ENCODE data around the gene OR1B1. TPM values are rescaled to one million over a fixed set of nuclear protein-coding genes. Genes with fewer than 3 reads are reported as not detected.
A peak's percentile ranks its signal among the peaks of the same experiment; 100 is the strongest.

The OR1B1 gene
- total RNA-seq, 1 donor from 2014 or later, result not detected

DNA sequence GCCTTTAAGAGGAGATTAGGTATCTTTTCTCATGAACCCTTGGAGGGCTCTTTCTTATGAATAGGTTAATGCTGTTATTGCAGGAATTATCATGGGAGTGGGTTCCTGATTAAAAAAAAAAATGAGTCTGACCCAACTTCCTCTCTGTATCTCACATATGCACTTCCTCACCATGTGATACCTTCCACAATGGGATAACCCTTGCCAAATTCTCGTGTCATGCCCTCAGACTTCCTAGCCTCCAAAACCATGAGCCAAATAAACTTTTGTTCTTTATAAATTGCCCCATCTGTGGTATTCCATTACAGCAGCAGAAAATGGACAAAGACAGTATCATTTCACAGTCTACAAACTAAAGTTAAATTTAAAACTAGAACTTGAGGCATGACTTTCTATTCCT, 1.0 kb downstream of the OR1B1 start:
- Histone ChIP-seq H3K4me1 (no peaks in the 10 kb centered on the region), H3K27me3 (ENCODE audit: low read depth) (no peaks in the 10 kb centered on the region), H3K4me3 (no peak overlapping the region), H3K27ac (replicated peaks) (peak overlapping the region; percentile 22), H3K36me3 (no peaks in the 10 kb centered on the region), H3K9me3 (replicated peaks) (no peaks in the 10 kb centered on the region)
- DNase-seq, result no peak
- TF ChIP-seq, protein P1, sequence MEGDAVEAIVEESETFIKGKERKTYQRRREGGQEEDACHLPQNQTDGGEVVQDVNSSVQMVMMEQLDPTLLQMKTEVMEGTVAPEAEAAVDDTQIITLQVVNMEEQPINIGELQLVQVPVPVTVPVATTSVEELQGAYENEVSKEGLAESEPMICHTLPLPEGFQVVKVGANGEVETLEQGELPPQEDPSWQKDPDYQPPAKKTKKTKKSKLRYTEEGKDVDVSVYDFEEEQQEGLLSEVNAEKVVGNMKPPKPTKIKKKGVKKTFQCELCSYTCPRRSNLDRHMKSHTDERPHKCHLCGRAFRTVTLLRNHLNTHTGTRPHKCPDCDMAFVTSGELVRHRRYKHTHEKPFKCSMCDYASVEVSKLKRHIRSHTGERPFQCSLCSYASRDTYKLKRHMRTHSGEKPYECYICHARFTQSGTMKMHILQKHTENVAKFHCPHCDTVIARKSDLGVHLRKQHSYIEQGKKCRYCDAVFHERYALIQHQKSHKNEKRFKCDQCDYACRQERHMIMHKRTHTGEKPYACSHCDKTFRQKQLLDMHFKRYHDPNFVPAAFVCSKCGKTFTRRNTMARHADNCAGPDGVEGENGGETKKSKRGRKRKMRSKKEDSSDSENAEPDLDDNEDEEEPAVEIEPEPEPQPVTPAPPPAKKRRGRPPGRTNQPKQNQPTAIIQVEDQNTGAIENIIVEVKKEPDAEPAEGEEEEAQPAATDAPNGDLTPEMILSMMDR (IDR thresholded peaks at IDR 0.05; ENCODE audit: borderline replicate concordance), result no peak
- intact Hi-C loops (cut with micrococcal nuclease), result no loop called here

DNA sequence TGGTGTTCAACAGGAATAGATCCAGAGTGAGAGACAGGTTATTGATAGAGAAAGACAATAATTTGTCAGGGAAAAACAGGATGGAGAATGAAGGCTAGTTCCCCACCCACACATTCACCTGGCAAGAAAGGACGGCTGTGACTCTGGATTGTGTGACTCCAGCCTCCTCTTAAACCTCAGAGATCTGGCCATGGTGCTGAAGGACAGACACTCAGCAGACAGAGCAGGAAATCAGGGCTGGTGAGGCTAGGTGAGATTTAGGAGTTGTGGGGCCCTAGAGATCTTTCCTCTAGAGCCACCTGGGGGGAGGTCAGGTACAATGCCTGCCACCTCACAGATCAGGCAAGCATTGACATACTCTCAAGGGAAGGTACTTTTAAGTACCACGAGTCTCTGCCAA, 15.2 kb downstream of the OR1B1 start:
- TF ChIP-seq, protein P1 (IDR thresholded peaks at IDR 0.05; ENCODE audit: borderline replicate concordance), result no peak
- intact Hi-C loops (cut with micrococcal nuclease), result no loop called here
- no peak overlapping the region for H3K4me3 ChIP-seq
- no peaks in the 10 kb centered on the region for H3K4me1 ChIP-seq
- H3K27me3 ChIP-seq (ENCODE audit: low read depth), result no peaks in the 10 kb centered on the region
- peaks cover 42% of the 10 kb centered on the region for H3K9me3 ChIP-seq (replicated peaks)
- no peaks in the 10 kb centered on the region for H3K36me3 ChIP-seq
- H3K27ac ChIP-seq (replicated peaks), result no peak overlapping the region
- DNase-seq, result no peak

DNA sequence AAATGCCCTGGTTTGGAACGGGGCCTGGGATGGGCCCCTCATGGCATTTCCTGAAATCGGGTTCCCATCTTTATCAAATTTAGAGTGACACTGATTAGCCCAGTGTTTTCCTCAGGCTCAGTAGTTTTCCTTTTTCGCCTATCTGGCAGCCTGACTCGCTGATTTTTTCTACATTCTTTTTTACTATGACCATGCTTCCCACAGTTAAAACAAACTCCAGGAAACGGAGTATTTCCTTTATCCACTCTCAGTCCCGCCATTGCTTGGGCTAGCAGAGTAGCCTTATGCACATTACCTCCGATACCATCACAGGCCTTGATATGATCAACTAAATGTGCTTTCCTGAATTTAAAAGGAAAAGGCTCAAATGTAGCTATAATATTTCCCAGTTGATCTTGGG, 37.4 kb downstream of the OR1B1 start:
- Histone ChIP-seq H3K27me3 (ENCODE audit: low read depth) (no peaks in the 10 kb centered on the region), H3K27ac (replicated peaks) (no peak overlapping the region), H3K9me3 (replicated peaks) (peaks cover 16% of the 10 kb centered on the region), H3K4me1 (no peaks in the 10 kb centered on the region), H3K4me3 (no peak overlapping the region), H3K36me3 (no peaks in the 10 kb centered on the region)
- TF ChIP-seq, protein P1 (IDR thresholded peaks at IDR 0.05; ENCODE audit: borderline replicate concordance), result no peak
- intact Hi-C loops (cut with micrococcal nuclease), result no loop called here
- DNase-seq, result no peak

DNA sequence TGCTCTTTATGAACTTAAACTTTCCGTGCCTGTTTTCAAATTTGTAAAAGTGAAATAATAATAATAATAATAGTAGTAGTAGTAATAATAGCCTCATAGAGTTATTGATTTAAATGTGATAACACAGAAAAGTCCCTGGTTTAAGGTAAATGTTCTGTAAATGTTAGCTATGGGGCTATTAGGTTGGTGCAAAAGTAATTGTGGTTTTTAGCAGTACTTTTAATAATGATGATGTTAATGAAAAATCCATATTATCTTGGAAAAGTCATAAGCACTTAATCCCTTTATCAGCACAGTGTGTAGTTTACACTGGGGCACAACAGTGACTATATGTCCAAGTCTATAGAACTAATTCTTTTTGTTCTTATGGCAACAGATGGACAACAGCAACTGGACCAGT, 43.1 kb downstream of the OR1B1 start, which contains the start of gene OR1Q1:
Gene OR1Q1 (plus strand): TSS at position 377 of the 400 bp plus-strand sequence. CDS start 0 bp downstream, at position 377.
- intact Hi-C loops (cut with micrococcal nuclease), result no loop called here
- H3K27ac ChIP-seq (replicated peaks), result no peak within 1 kb of the TSS
- H3K9me3 ChIP-seq (replicated peaks), result peaks cover 16% of the 10 kb centered on the region

DNA sequence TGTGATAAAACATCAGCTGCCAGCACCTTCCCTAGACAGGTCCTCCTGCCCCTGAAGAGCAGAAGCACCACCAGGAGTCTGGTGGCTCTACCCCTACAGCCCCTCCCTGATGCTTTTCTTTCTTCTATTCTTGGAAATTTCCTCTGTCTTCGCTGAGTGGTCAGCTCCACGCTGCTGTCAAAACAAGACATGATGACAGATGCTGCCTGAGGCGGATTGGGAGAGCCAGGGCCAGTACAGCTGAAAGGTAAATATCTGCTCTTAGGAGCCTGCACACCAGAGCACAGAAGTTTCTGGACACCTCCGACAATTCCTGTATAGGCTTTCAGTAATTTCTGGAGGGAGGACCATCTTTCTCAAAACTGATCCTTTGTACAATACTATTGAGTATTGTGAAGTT, 47.6 kb downstream of the OR1B1 start:
- TF ChIP-seq, protein P1 (IDR thresholded peaks at IDR 0.05; ENCODE audit: borderline replicate concordance), result no peak
- Histone ChIP-seq H3K4me1 (no peaks in the 10 kb centered on the region), H3K4me3 (no peak overlapping the region), H3K36me3 (no peaks in the 10 kb centered on the region), H3K9me3 (replicated peaks) (no peaks in the 10 kb centered on the region), H3K27me3 (ENCODE audit: low read depth) (no peaks in the 10 kb centered on the region), H3K27ac (replicated peaks) (no peak overlapping the region)
- intact Hi-C loops (cut with micrococcal nuclease), result no loop called here
- no peak for DNase-seq

More for the DNA sequence above, 43.1 kb downstream of the OR1B1 start, which contains the start of gene OR1Q1:
- H3K36me3 ChIP-seq, result no peaks in the 10 kb centered on the region
- TF ChIP-seq, protein P1 (IDR thresholded peaks at IDR 0.05; ENCODE audit: borderline replicate concordance), result no peak
- no peaks in the 10 kb centered on the region for H3K4me1 ChIP-seq
- no peak within 1 kb of the TSS for H3K4me3 ChIP-seq
- no peaks in the 10 kb centered on the region for H3K27me3 ChIP-seq (ENCODE audit: low read depth)
- no peak for DNase-seq

All from left ventricle myocardium inferior (tissue), 1 donor.